Epithelial cell of prostate (primary cell): Measurements from ENCODE around the gene KYAT1.
"Not testable (repeated sequence)": the region's sequence is repeated elsewhere in the genome, so short reads cannot be mapped to it uniquely, and the experiment has no call there.

Experiments used
- DNase-seq: peaks from one replicate; pipeline ENCODE4 v3.0.0-alpha.2; 2011; ENCODE audit warnings: low read depth, low spot score
- H3K27ac ChIP-seq: fragments of 450-650 bp; 2 replicates; pipeline ENCODE4 v1.5.1; 2017; ENCODE audit warnings: mild to moderate bottlenecking

The KYAT1 gene

GRCh38 chr9:128821584-128822406, 60.0 kb downstream of the KYAT1 start:
- DNase-seq, result no peak
- no peak overlapping the region for H3K27ac ChIP-seq

GRCh38 chr9:128820665-128821583, 60.8 kb downstream of the KYAT1 start:
- no peak overlapping the region for H3K27ac ChIP-seq
- DNase-seq, result no peak

GRCh38 chr9:128819716-128820664, 61.8 kb downstream of the KYAT1 start:
- no peak for DNase-seq
- no peak overlapping the region for H3K27ac ChIP-seq

- no peak for DNase-seq
- peak overlapping the region; percentile 57 for H3K27ac ChIP-seq
Observed at GRCh38 chr9:128818839-128819715, 62.7 kb downstream of the KYAT1 start.

GRCh38 chr9:128818099-128818838, 63.5 kb downstream of the KYAT1 start, which contains the start of gene ENDOG:
TSS of gene ENDOG (plus strand) at chr9:128818500. CDS start at chr9:128818685, 185 bp downstream.
- H3K27ac ChIP-seq, result peak within 1 kb of the TSS; percentile 57
- peak; percentile 65 for DNase-seq

GRCh38 chr9:128810873-128811272, 70.9 kb downstream of the KYAT1 start:
- no peak overlapping the region for H3K27ac ChIP-seq
- no peak for DNase-seq

- no peak for DNase-seq
- no peak overlapping the region for H3K27ac ChIP-seq
Observed at GRCh38 chr9:128809831-128810230, 71.9 kb downstream of the KYAT1 start.

GRCh38 chr9:128809036-128809599, 72.6 kb downstream of the KYAT1 start:
- no peak overlapping the region for H3K27ac ChIP-seq
- no peak for DNase-seq

- DNase-seq, result no peak
- no peak overlapping the region for H3K27ac ChIP-seq
Observed at GRCh38 chr9:128808543-128808942, 73.2 kb downstream of the KYAT1 start.

GRCh38 chr9:128807827-128808226, 73.9 kb downstream of the KYAT1 start:
- H3K27ac ChIP-seq, result no peak overlapping the region
- DNase-seq, result no peak

- DNase-seq, result no peak
- no peak overlapping the region for H3K27ac ChIP-seq
Observed at GRCh38 chr9:128805661-128806060, 76.1 kb downstream of the KYAT1 start.

- H3K27ac ChIP-seq, result no peak overlapping the region
- no peak for DNase-seq
Observed at GRCh38 chr9:128802482-128802881, 79.3 kb downstream of the KYAT1 start.

- no peak for DNase-seq
- H3K27ac ChIP-seq, result no peak overlapping the region
Observed at GRCh38 chr9:128800061-128800460, 81.7 kb downstream of the KYAT1 start.

- H3K27ac ChIP-seq, result no peak overlapping the region
- no peak for DNase-seq
Observed at GRCh38 chr9:128798896-128799295, 82.9 kb downstream of the KYAT1 start.

- H3K27ac ChIP-seq, DNase-seq: not testable (repeated sequence)
Observed at GRCh38 chr9:128794961-128795360, 86.8 kb downstream of the KYAT1 start.

GRCh38 chr9:128792978-128793686, 88.6 kb downstream of the KYAT1 start:
- H3K27ac ChIP-seq, result no peak overlapping the region
- DNase-seq, result no peak

- H3K27ac ChIP-seq, result no peak overlapping the region
- no peak for DNase-seq
Observed at GRCh38 chr9:128792134-128792533, 89.6 kb downstream of the KYAT1 start.
